Liver (tissue), 9 donors: ENCODE results near the gene CFHR2. TPM values are rescaled to one million over a fixed set of nuclear protein-coding genes. Genes with fewer than 3 reads are reported as not detected.

ENCODE experiments used
- DNase-seq: peaks from one replicate; pipeline ENCODE4 v3.0.0-alpha.2; 2017; ENCODE audit warnings: low spot score
- H3K27ac ChIP-seq, 2 donors: one replicate each; pipeline ENCODE4 v1.7.0; 2013; ENCODE audit warnings: inconsistent platforms in 2 of 2, low read length in 2 of 2, control low read depth in 1 of 2, low read depth in 1 of 2, mild to moderate bottlenecking in 1 of 2
- H3K27me3 ChIP-seq, 4 donors: one replicate each; pipeline versions ENCODE4 v1.6.1 to v1.7.0; 2013; ENCODE audit warnings: low read length in 3 of 4, inconsistent platforms in 1 of 4, mild to moderate bottlenecking in 1 of 4, moderate library complexity in 1 of 4; ENCODE audit not compliant: control insufficient read depth in 4 of 4, insufficient read depth in 4 of 4
- H3K36me3 ChIP-seq, 4 donors: one replicate each; pipeline versions ENCODE4 v1.6.1 to v1.7.0; 2013; ENCODE audit warnings: low read length in 3 of 4, mild to moderate bottlenecking in 3 of 4, low read depth in 1 of 4, moderate library complexity in 1 of 4; ENCODE audit not compliant: control insufficient read depth in 4 of 4, insufficient read depth in 3 of 4
- H3K4me1 ChIP-seq, 4 donors: one replicate each; pipeline versions ENCODE4 v1.6.1 to v1.7.0; 2013; ENCODE audit warnings: low read length in 3 of 4, mild to moderate bottlenecking in 3 of 4, moderate library complexity in 1 of 4; ENCODE audit not compliant: control insufficient read depth in 4 of 4, insufficient read depth in 4 of 4
- H3K4me3 ChIP-seq, 3 donors: one replicate each; pipeline versions ENCODE4 v1.6.1 to v1.7.0; 2013; ENCODE audit warnings: low read length in 3 of 3, control low read depth in 1 of 3, low read depth in 1 of 3, mild to moderate bottlenecking in 1 of 3
- H3K9ac ChIP-seq, 2 donors: one replicate each; pipeline ENCODE4 v1.7.0; 2013; ENCODE audit warnings: low read length in 2 of 2, mild to moderate bottlenecking in 2 of 2, moderate library complexity in 2 of 2, control low read depth in 1 of 2, low read depth in 1 of 2
- H3K9me3 ChIP-seq, 4 donors: one replicate each; pipeline versions ENCODE4 v1.6.1 to v1.7.0; 2013; ENCODE audit warnings: low read length in 3 of 4; ENCODE audit not compliant: control insufficient read depth in 4 of 4
- ATF3 ChIP-seq: IDR thresholded peaks from 2 replicates; pipeline ENCODE4 v1.6.1; 2016; ENCODE audit warnings: antibody characterized with exemption
- EGR1 ChIP-seq, 2 donors: IDR thresholded peaks; 2 replicates each; pipeline ENCODE4 v1.6.1; 2016 to 2018; ENCODE audit warnings: antibody characterized with exemption in 2 of 2, low read depth in 2 of 2
- FOXA1 ChIP-seq: IDR thresholded peaks from 2 replicates; pipeline ENCODE4 v1.6.1; 2016; ENCODE audit warnings: antibody characterized with exemption
- FOXA2 ChIP-seq: IDR thresholded peaks from 2 replicates; pipeline ENCODE4 v1.6.1; 2016; ENCODE audit warnings: antibody characterized with exemption
- GABPA ChIP-seq, 2 donors: IDR thresholded peaks in 1 of 2; conservative IDR thresholded peaks in 1 of 2; 2 replicates each; pipeline ENCODE4 v1.6.1; 2016; ENCODE audit warnings: antibody characterized with exemption in 2 of 2, mild to moderate bottlenecking in 1 of 2, moderate library complexity in 1 of 2
- HNF4A ChIP-seq, 2 donors: conservative IDR thresholded peaks; 2 replicates each; pipeline ENCODE4 v1.6.1; 2016; ENCODE audit warnings: antibody characterized with exemption in 2 of 2, mild to moderate bottlenecking in 2 of 2
- HNF4G ChIP-seq: IDR thresholded peaks from 2 replicates; pipeline ENCODE4 v1.6.1; 2016; ENCODE audit warnings: antibody characterized with exemption
- JUND ChIP-seq, 2 donors: IDR thresholded peaks; 2 replicates each; pipeline ENCODE4 v1.6.1; 2016; ENCODE audit warnings: antibody characterized with exemption in 2 of 2
- NR2F2 ChIP-seq: IDR thresholded peaks from 2 replicates; pipeline ENCODE4 v1.6.1; 2016; ENCODE audit warnings: antibody characterized with exemption
- RAD21 ChIP-seq, 2 donors: IDR thresholded peaks; 2 replicates each; pipeline ENCODE4 v1.6.1; 2016; ENCODE audit warnings: antibody characterized with exemption in 2 of 2, mild to moderate bottlenecking in 2 of 2
- RXRA ChIP-seq, 2 donors: IDR thresholded peaks; 2 replicates each; pipeline ENCODE4 v1.6.1; 2017 to 2018; ENCODE audit warnings: antibody characterized with exemption in 2 of 2, mild to moderate bottlenecking in 1 of 2
- SP1 ChIP-seq: IDR thresholded peaks from 2 replicates; pipeline ENCODE4 v1.6.1; 2018; ENCODE audit warnings: antibody characterized with exemption, mild to moderate bottlenecking
- TAF1 ChIP-seq: conservative IDR thresholded peaks from 2 replicates; pipeline ENCODE4 v1.6.1; 2016; ENCODE audit warnings: antibody characterized with exemption, mild to moderate bottlenecking
- YY1 ChIP-seq: IDR thresholded peaks from 2 replicates; pipeline ENCODE4 v1.6.1; 2016; ENCODE audit warnings: antibody characterized with exemption, mild to moderate bottlenecking
- ZBTB33 ChIP-seq: IDR thresholded peaks from 2 replicates; pipeline ENCODE4 v1.6.1; 2016; ENCODE audit warnings: antibody characterized with exemption
- WGBS: extraction: QIAGEN DNeasy Blood & Tissue Kit; methylation state at CpG from one replicate; pipeline ENCODE4 v1.1.7; 2013; 5-methylcytosine and 5-hydroxymethylcytosine counted together
- polyA plus RNA-seq, 2 donors: library from polyadenylated mRNA; stranded (reverse) in 1 of 2; unstranded in 1 of 2; fragments of 200-250 nt in 1 of 2; fragments of >200 nt in 1 of 2; fragmentation: Nextera tagmentation in 1 of 2; extraction: Ambion mirVana in 1 of 2; gene quantifications; one replicate each; pipeline versions ENCODE4 v1.2.1 to v1.2.3, GENCODE V29; 2013 to 2015
- total RNA-seq, 2 donors: library from RNA; depleted of rRNA; stranded (reverse); fragments of >200 nt; gene quantifications; one replicate each; pipeline ENCODE4 v1.2.3, GENCODE V29; 2014
- TF ChIP-seq, protein P1 (sequence below): fragments of 150-350 bp; IDR thresholded peaks from 2 replicates; pipeline ENCODE4 v1.5.1; 2017; ENCODE audit warnings: improper control_type of control experiment, low read depth, low read length; ENCODE audit not compliant: missing input control
- TF ChIP-seq, protein P2 (sequence below): IDR thresholded peaks from 2 replicates; pipeline ENCODE4 v1.6.1; 2016; ENCODE audit warnings: antibody characterized with exemption, mild to moderate bottlenecking
- TF ChIP-seq, protein P3 (sequence below): IDR thresholded peaks from 2 replicates; pipeline ENCODE4 v1.6.1; 2016; ENCODE audit warnings: antibody characterized with exemption
- donor health status: healthy.
- donor health status: healthy.
- donor health status: healthy.
- donor health status: healthy.
- donor health status: healthy.

CFHR2 gene
- total and polyA plus RNA-seq, 4 donors: 153 to 483 (median 395) TPM

GRCh38 chr1:196897158-196897828 is 46.2 kb upstream of the CFHR2 start:
- no peak for TF ChIP-seq ZBTB33
- no peak for TF ChIP-seq TAF1
- TF ChIP-seq, protein P1, sequence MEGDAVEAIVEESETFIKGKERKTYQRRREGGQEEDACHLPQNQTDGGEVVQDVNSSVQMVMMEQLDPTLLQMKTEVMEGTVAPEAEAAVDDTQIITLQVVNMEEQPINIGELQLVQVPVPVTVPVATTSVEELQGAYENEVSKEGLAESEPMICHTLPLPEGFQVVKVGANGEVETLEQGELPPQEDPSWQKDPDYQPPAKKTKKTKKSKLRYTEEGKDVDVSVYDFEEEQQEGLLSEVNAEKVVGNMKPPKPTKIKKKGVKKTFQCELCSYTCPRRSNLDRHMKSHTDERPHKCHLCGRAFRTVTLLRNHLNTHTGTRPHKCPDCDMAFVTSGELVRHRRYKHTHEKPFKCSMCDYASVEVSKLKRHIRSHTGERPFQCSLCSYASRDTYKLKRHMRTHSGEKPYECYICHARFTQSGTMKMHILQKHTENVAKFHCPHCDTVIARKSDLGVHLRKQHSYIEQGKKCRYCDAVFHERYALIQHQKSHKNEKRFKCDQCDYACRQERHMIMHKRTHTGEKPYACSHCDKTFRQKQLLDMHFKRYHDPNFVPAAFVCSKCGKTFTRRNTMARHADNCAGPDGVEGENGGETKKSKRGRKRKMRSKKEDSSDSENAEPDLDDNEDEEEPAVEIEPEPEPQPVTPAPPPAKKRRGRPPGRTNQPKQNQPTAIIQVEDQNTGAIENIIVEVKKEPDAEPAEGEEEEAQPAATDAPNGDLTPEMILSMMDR: no peak
- Histone ChIP-seq H3K4me3 (no peak overlapping the region), H3K36me3 (no peaks in the 10 kb centered on the region), H3K9me3 (no peaks in the 10 kb centered on the region), H3K27me3 (no peaks in the 10 kb centered on the region), H3K4me1 (peaks cover 0 to 15% (median 2%) of the 10 kb centered on the region in 4 donors), H3K9ac (no peak overlapping the region), H3K27ac (no peak overlapping the region)
- 28% methylated on average over 26 of the region's 26 CpGs for WGBS
- no peak for DNase-seq

GRCh38 chr1:196902344-196902743 is 41.2 kb upstream of the CFHR2 start:
- no peak overlapping the region for H3K27ac ChIP-seq
- TF ChIP-seq RAD21 (IDR thresholded peaks at IDR 0.05) (no peak), TAF1 (no peak), HNF4G (no peak), FOXA2 (no peak), RXRA (IDR thresholded peaks at IDR 0.05) (no peak), EGR1 (IDR thresholded peaks at IDR 0.05; ENCODE audit: low read depth in 2 of 2) (no peak), ZBTB33 (no peak), FOXA1 (no peak), JUND (IDR thresholded peaks at IDR 0.05) (no peak), ATF3 (no peak), NR2F2 (no peak), YY1 (no peak), SP1 (no peak), GABPA (IDR thresholded peaks at IDR 0.05 in 1 of 2, conservative IDR thresholded peaks at IDR 0.05 in 1 of 2) (no peak), HNF4A (conservative IDR thresholded peaks at IDR 0.05) (no peak)
- TF ChIP-seq, protein P2, sequence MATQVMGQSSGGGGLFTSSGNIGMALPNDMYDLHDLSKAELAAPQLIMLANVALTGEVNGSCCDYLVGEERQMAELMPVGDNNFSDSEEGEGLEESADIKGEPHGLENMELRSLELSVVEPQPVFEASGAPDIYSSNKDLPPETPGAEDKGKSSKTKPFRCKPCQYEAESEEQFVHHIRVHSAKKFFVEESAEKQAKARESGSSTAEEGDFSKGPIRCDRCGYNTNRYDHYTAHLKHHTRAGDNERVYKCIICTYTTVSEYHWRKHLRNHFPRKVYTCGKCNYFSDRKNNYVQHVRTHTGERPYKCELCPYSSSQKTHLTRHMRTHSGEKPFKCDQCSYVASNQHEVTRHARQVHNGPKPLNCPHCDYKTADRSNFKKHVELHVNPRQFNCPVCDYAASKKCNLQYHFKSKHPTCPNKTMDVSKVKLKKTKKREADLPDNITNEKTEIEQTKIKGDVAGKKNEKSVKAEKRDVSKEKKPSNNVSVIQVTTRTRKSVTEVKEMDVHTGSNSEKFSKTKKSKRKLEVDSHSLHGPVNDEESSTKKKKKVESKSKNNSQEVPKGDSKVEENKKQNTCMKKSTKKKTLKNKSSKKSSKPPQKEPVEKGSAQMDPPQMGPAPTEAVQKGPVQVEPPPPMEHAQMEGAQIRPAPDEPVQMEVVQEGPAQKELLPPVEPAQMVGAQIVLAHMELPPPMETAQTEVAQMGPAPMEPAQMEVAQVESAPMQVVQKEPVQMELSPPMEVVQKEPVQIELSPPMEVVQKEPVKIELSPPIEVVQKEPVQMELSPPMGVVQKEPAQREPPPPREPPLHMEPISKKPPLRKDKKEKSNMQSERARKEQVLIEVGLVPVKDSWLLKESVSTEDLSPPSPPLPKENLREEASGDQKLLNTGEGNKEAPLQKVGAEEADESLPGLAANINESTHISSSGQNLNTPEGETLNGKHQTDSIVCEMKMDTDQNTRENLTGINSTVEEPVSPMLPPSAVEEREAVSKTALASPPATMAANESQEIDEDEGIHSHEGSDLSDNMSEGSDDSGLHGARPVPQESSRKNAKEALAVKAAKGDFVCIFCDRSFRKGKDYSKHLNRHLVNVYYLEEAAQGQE: no peak
- TF ChIP-seq, protein P1: no peak
- TF ChIP-seq, protein P3, sequence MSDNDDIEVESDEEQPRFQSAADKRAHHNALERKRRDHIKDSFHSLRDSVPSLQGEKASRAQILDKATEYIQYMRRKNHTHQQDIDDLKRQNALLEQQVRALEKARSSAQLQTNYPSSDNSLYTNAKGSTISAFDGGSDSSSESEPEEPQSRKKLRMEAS: no peak
- peaks cover 0 to 1% (median 0%) of the 10 kb centered on the region in 4 donors for H3K4me1 ChIP-seq
- DNase-seq: no peak
- H3K9ac ChIP-seq: no peak overlapping the region
- no peaks in the 10 kb centered on the region for H3K9me3 ChIP-seq
- WGBS: 91% methylated on average over 2 of the region's 2 CpGs
- H3K27me3 ChIP-seq: no peaks in the 10 kb centered on the region
- peaks cover 0 to 9% (median 5%) of the 10 kb centered on the region in 4 donors for H3K36me3 ChIP-seq
- H3K4me3 ChIP-seq: no peak overlapping the region
